Heart left ventricle (tissue), 13 donors: ENCODE results near the gene SBK1.
"Not testable (repeated sequence)": the region's sequence is repeated elsewhere in the genome, so short reads cannot be mapped to it uniquely, and the experiment has no call there.

Source experiments
- CTCF ChIP-seq, 12 donors: fragments of 200-600 bp; sonication (generic) in 4 of 12; IDR thresholded peaks; one replicate each; pipeline versions ENCODE4 v1.5.0 to v1.8.0; 2018 to 2022; ENCODE audit warnings: antibody characterized with exemption in 12 of 12, mild to moderate bottlenecking in 5 of 12
- POLR2A ChIP-seq, 2 donors: fragments of 450-650 bp; IDR thresholded peaks; one replicate each; pipeline ENCODE4 v1.6.1; 2017; ENCODE audit warnings: antibody characterized with exemption in 2 of 2, mild to moderate bottlenecking in 2 of 2, moderate library complexity in 2 of 2
- donor health status: ischemic (EF 13 %, LVEDD 7.1; RV severe dilation, severe dysfunction).
- donor health status: DM: no; HTN: yes; CAD: no.
- donor health status: DM: no; HTN: no; CAD: no.
- donor health status: ischemic (EF 25% LVEDD 6.9; RV normal size, moderate dysfunction).
- donor health status: ischemic (EF 25% LVEDD 5.7; RV mildly dilated, moderate dysfunction).
- donor health status: ischemic (EF 35%, LVEDD 5.7; RV mildly dilated, moderate dysfunction).
- donor health status: nonischemic (EF 11% LVEDD 7.7; RV severe dilation, severe dysfunction).
- donor health status: DM: yes; HTN: yes; CAD: no.
- donor health status: PGD.
- donor health status: ischemic (EF 29% LVEDD 5.4; RV normal size, mild dysfunction).
- donor health status: nonischemic (EF 23%, LVEDD 6.1; RV moderate dilation, normal function).

GRCh38 chr16:28362600-28362999 is 70.3 kb downstream of the SBK1 start:
- TF ChIP-seq CTCF, POLR2A (IDR thresholded peaks at IDR 0.05): not testable (repeated sequence)
